Esophagus squamous epithelium (tissue), 4 donors: ENCODE data around the gene SMARCA4.

Source experiments
- CTCF ChIP-seq, 6 experiments: fragments of 450-650 bp in 4 of 6; fragments of 200-600 bp in 2 of 6; sonication (generic) in 2 of 6; IDR thresholded peaks; one replicate each; pipeline ENCODE4 v1.5.1; 2016 to 2019; ENCODE audit warnings: antibody characterized with exemption in 6 of 6, mild to moderate bottlenecking in 4 of 6, moderate library complexity in 4 of 6
- POLR2A ChIP-seq, 4 donors: fragments of 450-650 bp; IDR thresholded peaks; one replicate each; pipeline ENCODE4 v1.6.1; 2017; ENCODE audit warnings: antibody characterized with exemption in 4 of 4, mild to moderate bottlenecking in 4 of 4, moderate library complexity in 3 of 4

GRCh38 chr19:10920781-10921180 is 40.0 kb upstream of the SMARCA4 start:
- no peak for TF ChIP-seq POLR2A (IDR thresholded peaks at IDR 0.05)
- TF ChIP-seq CTCF (IDR thresholded peaks at IDR 0.05) = no peak
